H9 (cell line): ENCODE measurements around the gene RBM22. TPM values are rescaled to one million over a fixed set of nuclear protein-coding genes. Genes with fewer than 3 reads are reported as not detected.
A peak's percentile ranks its signal among the peaks of the same experiment; 100 is the strongest.

Source experiments
- DNase-seq: peaks from one replicate; pipeline ENCODE4 v3.0.0-alpha.2; 2017
- H2AFZ ChIP-seq: one replicate; pipeline ENCODE4 v1.6.1; 2013; ENCODE audit warnings: mild to moderate bottlenecking, low read length, control low read depth, moderate library complexity
- H2AK5ac ChIP-seq: 2 replicates; pipeline ENCODE4 v1.6.1; 2013; ENCODE audit warnings: low read length, control low read depth, mixed read lengths; ENCODE audit not compliant: insufficient read length
- H2BK120ac ChIP-seq: one replicate; pipeline ENCODE4 v1.6.1; 2013; ENCODE audit warnings: low read depth, mild to moderate bottlenecking, low read length, control low read depth, inconsistent platforms; ENCODE audit not compliant: poor library complexity, severe bottlenecking
- H2BK12ac ChIP-seq: 2 replicates; pipeline ENCODE4 v1.6.1; 2013; ENCODE audit warnings: low read length, control low read depth, mixed read lengths, low read depth; ENCODE audit not compliant: insufficient read length
- H2BK15ac ChIP-seq: 2 replicates; pipeline ENCODE4 v1.6.1; 2013; ENCODE audit warnings: low read depth, low read length, control low read depth
- H2BK20ac ChIP-seq: one replicate; pipeline ENCODE4 v1.6.1; 2013; ENCODE audit warnings: low read depth, mild to moderate bottlenecking, low read length, control low read depth, inconsistent platforms; ENCODE audit not compliant: poor library complexity, severe bottlenecking
- H2BK5ac ChIP-seq: 2 replicates; pipeline ENCODE4 v1.6.1; 2013; ENCODE audit warnings: low read length, control low read depth, mixed read lengths; ENCODE audit not compliant: insufficient read length
- H3K14ac ChIP-seq: 2 replicates; pipeline ENCODE4 v1.6.1; 2013; ENCODE audit warnings: low read length, control low read depth; ENCODE audit not compliant: insufficient read depth
- H3K18ac ChIP-seq: 2 replicates; pipeline ENCODE4 v1.6.1; 2013; ENCODE audit warnings: low read depth, mild to moderate bottlenecking, mixed read lengths, low read length, control low read depth; ENCODE audit not compliant: insufficient read length
- H3K23ac ChIP-seq: 2 replicates; pipeline ENCODE4 v1.6.1; 2013; ENCODE audit warnings: low read length, control low read depth, mixed read lengths, low read depth; ENCODE audit not compliant: insufficient read length
- H3K23me2 ChIP-seq: 2 replicates; pipeline ENCODE4 v1.6.1; 2013; ENCODE audit warnings: low read depth, mild to moderate bottlenecking, mixed read lengths, low read length, control low read depth; ENCODE audit not compliant: insufficient read length, poor library complexity, severe bottlenecking
- H3K27ac ChIP-seq: 2 replicates; pipeline ENCODE4 v1.5.1; 2013; ENCODE audit warnings: low read length, control low read depth, mixed read lengths, low read depth; ENCODE audit not compliant: insufficient read length
- H3K27me3 ChIP-seq: 2 replicates; pipeline ENCODE4 v1.6.1; 2013; ENCODE audit warnings: low read length, control low read depth, inconsistent platforms; ENCODE audit not compliant: insufficient read depth
- H3K4ac ChIP-seq: 2 replicates; pipeline ENCODE4 v1.6.1; 2013; ENCODE audit warnings: low read depth, mild to moderate bottlenecking, control low read depth, inconsistent platforms, low read length, moderate library complexity
- H3K4me1 ChIP-seq: 2 replicates; pipeline ENCODE4 v1.6.1; 2013; ENCODE audit warnings: low read length, control low read depth, inconsistent platforms; ENCODE audit not compliant: insufficient read depth
- H3K4me2 ChIP-seq: 2 replicates; pipeline ENCODE4 v1.6.1; 2013; ENCODE audit warnings: low read length, control low read depth, mixed read lengths; ENCODE audit not compliant: insufficient read length, insufficient read depth
- H3K56ac ChIP-seq: 2 replicates; pipeline ENCODE4 v1.6.1; 2013; ENCODE audit warnings: low read depth, mild to moderate bottlenecking, mixed read lengths, low read length, control low read depth; ENCODE audit not compliant: insufficient read length
- H3K79me1 ChIP-seq: 2 replicates; pipeline ENCODE4 v1.6.1; 2013; ENCODE audit warnings: low read depth, mild to moderate bottlenecking, moderate library complexity, low read length, control low read depth, inconsistent platforms; ENCODE audit not compliant: insufficient read depth, poor library complexity, severe bottlenecking
- H3K79me2 ChIP-seq: 2 replicates; pipeline ENCODE4 v1.6.1; 2013; ENCODE audit warnings: low read length, control low read depth, inconsistent platforms; ENCODE audit not compliant: insufficient read depth
- H3K9ac ChIP-seq: 2 replicates; pipeline ENCODE4 v1.6.1; 2013; ENCODE audit warnings: low read length, control low read depth, mixed read lengths; ENCODE audit not compliant: insufficient read length; ENCODE audit errors: extremely low read depth
- H3K9me3 ChIP-seq: one replicate; pipeline ENCODE4 v1.6.1; 2013; ENCODE audit warnings: low read depth, low read length, inconsistent platforms; ENCODE audit not compliant: control insufficient read depth
- H3T11ph ChIP-seq: one replicate; pipeline ENCODE4 v1.6.1; 2013; ENCODE audit warnings: mild to moderate bottlenecking, low read length, control low read depth, inconsistent platforms
- H4K20me1 ChIP-seq: one replicate; pipeline ENCODE4 v1.6.1; 2013; ENCODE audit not compliant: control insufficient read depth, insufficient read length, insufficient read depth
- H4K5ac ChIP-seq: 2 replicates; pipeline ENCODE4 v1.6.1; 2013; ENCODE audit warnings: low read depth, mild to moderate bottlenecking, mixed read lengths, low read length, control low read depth; ENCODE audit not compliant: insufficient read length
- H4K8ac ChIP-seq: replicated peaks from 2 replicates; pipeline ENCODE4 v1.6.1; 2013; ENCODE audit warnings: low read length, control low read depth, mixed read lengths, low read depth; ENCODE audit not compliant: insufficient read length
- H4K91ac ChIP-seq: 2 replicates; pipeline ENCODE4 v1.6.1; 2013; ENCODE audit warnings: low read depth, mild to moderate bottlenecking, moderate library complexity, mixed read lengths, low read length, control low read depth; ENCODE audit not compliant: insufficient read length
- H3K27ac Mint-ChIP-seq, 3 experiments: 2 replicates in 2 of 3; 3 replicates in 1 of 3; pipeline ENCODE4 v1.8.0; 2020 to 2021; ENCODE audit warnings: mixed read lengths in 3 of 3, mild to moderate bottlenecking in 1 of 3, moderate library complexity in 1 of 3
- H3K27me3 Mint-ChIP-seq: 2 replicates; pipeline ENCODE4 v1.8.0; 2021; ENCODE audit warnings: low read depth, mild to moderate bottlenecking, moderate library complexity, mixed read lengths
- H3K36me3 Mint-ChIP-seq, 3 experiments: 2 replicates in 2 of 3; 3 replicates in 1 of 3; pipeline ENCODE4 v1.8.0; 2020 to 2021; ENCODE audit warnings: low read depth in 3 of 3, mixed read lengths in 3 of 3; ENCODE audit not compliant: insufficient read depth in 1 of 3
- H3K4me1 Mint-ChIP-seq, 2 experiments: 2 replicates each; pipeline ENCODE4 v1.8.0; 2020; ENCODE audit warnings: mixed read lengths in 2 of 2
- H3K4me3 Mint-ChIP-seq, 2 experiments: 2 replicates in 1 of 2; 3 replicates in 1 of 2; pipeline ENCODE4 v1.8.0; 2020 to 2021; ENCODE audit warnings: mild to moderate bottlenecking in 2 of 2, mixed read lengths in 2 of 2, moderate library complexity in 1 of 2
- H3K9me3 Mint-ChIP-seq, 2 experiments: 2 replicates in 1 of 2; 3 replicates in 1 of 2; pipeline ENCODE4 v1.8.0; 2020; ENCODE audit warnings: mild to moderate bottlenecking in 2 of 2, mixed read lengths in 2 of 2, moderate library complexity in 1 of 2
- WGBS: extraction: QIAGEN DNeasy Blood & Tissue Kit; methylation state at CpG from one replicate; pipeline ENCODE4 v1.1.7; 2013; ENCODE audit warnings: missing lambda C conversion rate, low lambda C conversion rate, mixed read lengths; ENCODE audit not compliant: insufficient read length; ENCODE audit errors: extremely low coverage; 5-methylcytosine and 5-hydroxymethylcytosine counted together
- total RNA-seq: library from RNA; stranded (reverse); gene quantifications from 2 replicates; pipeline ENCODE4 v1.2.1, GENCODE V29; 2021
- TF ChIP-seq, protein P1 (sequence below): fragments of 200-600 bp; sonication (generic); conservative IDR thresholded peaks from 3 replicates; pipeline ENCODE4 v1.8.0; 2021; ENCODE audit warnings: antibody characterized with exemption, mild to moderate bottlenecking

The RBM22 gene
- total RNA-seq, 1 experiment from 2014 or later: 47.0 TPM

DNA sequence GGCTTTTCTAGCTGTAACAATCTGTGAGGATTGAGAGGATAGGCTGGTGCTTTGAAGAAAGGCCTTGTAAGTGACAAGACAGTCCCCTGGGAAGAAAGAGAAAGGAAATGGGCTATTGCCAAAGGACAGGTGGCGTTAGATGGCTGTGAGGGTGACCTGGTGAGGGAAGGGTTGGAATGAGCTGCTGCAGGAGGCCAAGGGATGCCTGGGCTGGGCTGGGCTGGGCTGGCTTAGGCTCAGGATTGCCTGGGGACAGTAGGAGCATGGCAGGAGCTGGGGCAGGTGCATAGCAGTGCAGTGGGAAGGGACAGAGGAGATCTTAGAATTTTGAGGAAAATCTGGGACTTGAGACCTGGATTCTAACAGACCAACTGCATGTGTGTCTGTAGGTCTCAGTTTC is 49.5 kb downstream of the RBM22 start:
- Histone ChIP-seq H4K20me1 (no peaks in the 10 kb centered on the region), H3K27me3 (no peaks in the 10 kb centered on the region), H3K23me2 (peaks cover 4% of the 10 kb centered on the region), H3K14ac (no peak overlapping the region; the same call in 1 of the 2 replicates), H2AK5ac (no peak overlapping the region), H3K9me3 (no peaks in the 10 kb centered on the region), H3K9ac (no peak overlapping the region), H3K23ac (no peak overlapping the region), H2AFZ (no peak overlapping the region), H3K79me2 (no peaks in the 10 kb centered on the region), H3K4me1 (no peaks in the 10 kb centered on the region), H2BK120ac (no peak overlapping the region), H3T11ph (no peak overlapping the region), H4K8ac (no peak overlapping the region), H3K4ac (no peak overlapping the region), H3K27ac (no peak overlapping the region), H2BK5ac (no peak overlapping the region), H3K79me1 (no peaks in the 10 kb centered on the region), H2BK12ac (no peak overlapping the region), H3K18ac (no peak overlapping the region), H3K4me2 (no peak overlapping the region), H4K5ac (no peak overlapping the region), H2BK20ac (no peak overlapping the region), H2BK15ac (no peak overlapping the region), H4K91ac (no peak overlapping the region), H3K56ac (no peak overlapping the region)
- Mint-ChIP-seq H3K4me3 (peak overlapping the region in 1 of 2 experiments; percentile 11; a peak in 1 of 5 replicates), H3K9me3 (no peaks in the 10 kb centered on the region), H3K27ac (peak overlapping the region in 1 of 3 experiments; percentile 59; a peak in 4 of 7 replicates), H3K4me1 (peaks cover 21 to 32% of the 10 kb centered on the region in 2 experiments), H3K27me3 (peaks cover 6% of the 10 kb centered on the region), H3K36me3 (no peaks in the 10 kb centered on the region)
- DNase-seq: no peak
- TF ChIP-seq, protein P1, sequence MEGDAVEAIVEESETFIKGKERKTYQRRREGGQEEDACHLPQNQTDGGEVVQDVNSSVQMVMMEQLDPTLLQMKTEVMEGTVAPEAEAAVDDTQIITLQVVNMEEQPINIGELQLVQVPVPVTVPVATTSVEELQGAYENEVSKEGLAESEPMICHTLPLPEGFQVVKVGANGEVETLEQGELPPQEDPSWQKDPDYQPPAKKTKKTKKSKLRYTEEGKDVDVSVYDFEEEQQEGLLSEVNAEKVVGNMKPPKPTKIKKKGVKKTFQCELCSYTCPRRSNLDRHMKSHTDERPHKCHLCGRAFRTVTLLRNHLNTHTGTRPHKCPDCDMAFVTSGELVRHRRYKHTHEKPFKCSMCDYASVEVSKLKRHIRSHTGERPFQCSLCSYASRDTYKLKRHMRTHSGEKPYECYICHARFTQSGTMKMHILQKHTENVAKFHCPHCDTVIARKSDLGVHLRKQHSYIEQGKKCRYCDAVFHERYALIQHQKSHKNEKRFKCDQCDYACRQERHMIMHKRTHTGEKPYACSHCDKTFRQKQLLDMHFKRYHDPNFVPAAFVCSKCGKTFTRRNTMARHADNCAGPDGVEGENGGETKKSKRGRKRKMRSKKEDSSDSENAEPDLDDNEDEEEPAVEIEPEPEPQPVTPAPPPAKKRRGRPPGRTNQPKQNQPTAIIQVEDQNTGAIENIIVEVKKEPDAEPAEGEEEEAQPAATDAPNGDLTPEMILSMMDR: no peak
- no CpG with 5 or more reads among the region's 1 CpG for WGBS
